ENCODE data around the gene CUL1.

GRCh38 chr7:148665221-148665620, 33.5 kb upstream of the CUL1 start:
- TF ChIP-seq EZH2 (IDR thresholded peaks at IDR 0.05; ENCODE audit: borderline replicate concordance, low read length) (no peak), CTCF (IDR thresholded peaks at IDR 0.05; ENCODE audit: low read length) (no peak)

All from OCI-LY1 (cell line).